Stomach (tissue), 4 donors: ENCODE results near the gene F5.

Experiments
- POLR2A ChIP-seq, 4 donors: fragments of 450-650 bp; IDR thresholded peaks; one replicate each; pipeline ENCODE4 v1.6.1; 2016; ENCODE audit warnings: antibody characterized with exemption in 4 of 4, control low read depth in 2 of 4, mild to moderate bottlenecking in 1 of 4, moderate library complexity in 1 of 4
- TF ChIP-seq, protein P1 (sequence below), 7 experiments: fragments of 450-650 bp in 4 of 7; fragments of 200-600 bp in 3 of 7; sonication (generic) in 3 of 7; IDR thresholded peaks; one replicate each; pipeline ENCODE4 v1.5.1; 2016 to 2019; ENCODE audit warnings: antibody characterized with exemption in 7 of 7, control low read depth in 2 of 7, mild to moderate bottlenecking in 1 of 7

DNA sequence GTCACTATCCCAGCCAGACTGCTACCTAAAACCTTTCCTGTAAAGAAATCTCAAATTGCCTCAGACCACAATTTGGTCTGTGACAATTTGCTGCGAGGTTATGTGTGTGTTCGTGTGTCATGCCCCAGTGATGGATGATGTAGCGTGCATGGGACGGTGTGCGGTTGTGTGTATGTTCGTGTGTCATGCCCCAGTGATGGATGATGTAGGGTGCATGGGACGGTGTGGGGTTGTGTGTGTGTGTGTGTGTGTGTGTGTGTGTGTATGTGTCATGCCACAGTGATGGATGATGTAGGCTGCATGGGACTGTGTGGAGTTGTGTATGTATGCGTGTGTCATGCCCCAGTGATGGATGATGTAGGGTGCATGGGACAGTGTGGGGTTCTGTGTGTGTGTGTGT, 34.3 kb upstream of the F5 start:
- no peak for TF ChIP-seq POLR2A (IDR thresholded peaks at IDR 0.05)
- TF ChIP-seq, protein P1, sequence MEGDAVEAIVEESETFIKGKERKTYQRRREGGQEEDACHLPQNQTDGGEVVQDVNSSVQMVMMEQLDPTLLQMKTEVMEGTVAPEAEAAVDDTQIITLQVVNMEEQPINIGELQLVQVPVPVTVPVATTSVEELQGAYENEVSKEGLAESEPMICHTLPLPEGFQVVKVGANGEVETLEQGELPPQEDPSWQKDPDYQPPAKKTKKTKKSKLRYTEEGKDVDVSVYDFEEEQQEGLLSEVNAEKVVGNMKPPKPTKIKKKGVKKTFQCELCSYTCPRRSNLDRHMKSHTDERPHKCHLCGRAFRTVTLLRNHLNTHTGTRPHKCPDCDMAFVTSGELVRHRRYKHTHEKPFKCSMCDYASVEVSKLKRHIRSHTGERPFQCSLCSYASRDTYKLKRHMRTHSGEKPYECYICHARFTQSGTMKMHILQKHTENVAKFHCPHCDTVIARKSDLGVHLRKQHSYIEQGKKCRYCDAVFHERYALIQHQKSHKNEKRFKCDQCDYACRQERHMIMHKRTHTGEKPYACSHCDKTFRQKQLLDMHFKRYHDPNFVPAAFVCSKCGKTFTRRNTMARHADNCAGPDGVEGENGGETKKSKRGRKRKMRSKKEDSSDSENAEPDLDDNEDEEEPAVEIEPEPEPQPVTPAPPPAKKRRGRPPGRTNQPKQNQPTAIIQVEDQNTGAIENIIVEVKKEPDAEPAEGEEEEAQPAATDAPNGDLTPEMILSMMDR (IDR thresholded peaks at IDR 0.05): no peak
